GM21526 (cell line): ENCODE data around the gene ABR.
"Not testable (repeated sequence)": the region's sequence is repeated elsewhere in the genome, so short reads cannot be mapped to it uniquely, and the experiment has no call there.

ENCODE experiments used
- ATAC-seq: cut with Tn5 transposase; IDR thresholded peaks from one replicate; pipeline ENCODE4 v1.9.1; 2021; ENCODE audit warnings: moderate library complexity; ENCODE audit not compliant: unreplicated experiment, low FRiP score

ABR gene

GRCh38 chr17:1099242-1099641 is 80.5 kb downstream of the ABR start:
- no peak for ATAC-seq

GRCh38 chr17:1097972-1098744 is 81.6 kb downstream of the ABR start:
- not testable (repeated sequence) for ATAC-seq

- no peak for ATAC-seq
These were observed 83.6 kb downstream of the ABR start for GRCh38 chr17:1096215-1096614.

- no peak for ATAC-seq
These were observed 84.0 kb downstream of the ABR start for GRCh38 chr17:1095853-1096173.

- ATAC-seq = no peak
These were observed 84.5 kb downstream of the ABR start for GRCh38 chr17:1095090-1095852.

- no peak for ATAC-seq
These were observed 85.2 kb downstream of the ABR start for GRCh38 chr17:1094591-1094990.

- ATAC-seq = no peak
These were observed 87.9 kb downstream of the ABR start for GRCh38 chr17:1091900-1092299.

- no peak for ATAC-seq
These were observed 88.6 kb downstream of the ABR start for GRCh38 chr17:1091190-1091534.

- no peak for ATAC-seq
These were observed 89.2 kb downstream of the ABR start for GRCh38 chr17:1090465-1091189.

- no peak for ATAC-seq
These were observed 89.9 kb downstream of the ABR start for GRCh38 chr17:1089915-1090314.

GRCh38 chr17:1087381-1088241 is 92.2 kb downstream of the ABR start:
- no peak for ATAC-seq

GRCh38 chr17:1083451-1084187 is 96.2 kb downstream of the ABR start:
- ATAC-seq = no peak

- ATAC-seq = no peak
These were observed 97.2 kb downstream of the ABR start for GRCh38 chr17:1082579-1082978.

- ATAC-seq = no peak
These were observed 100.8 kb downstream of the ABR start for GRCh38 chr17:1078831-1079561.

- no peak for ATAC-seq
These were observed 101.6 kb downstream of the ABR start for GRCh38 chr17:1077986-1078711.

- ATAC-seq = no peak
These were observed 102.2 kb downstream of the ABR start for GRCh38 chr17:1077581-1077985.

- no peak for ATAC-seq
These were observed 102.8 kb downstream of the ABR start for GRCh38 chr17:1076982-1077302.

GRCh38 chr17:1076299-1076981 is 103.3 kb downstream of the ABR start:
- ATAC-seq = no peak
